Activated T-cell treated with anti-CD3 and anti-CD28 coated beads, Interleukin-2, amount 50 U/mL, for 4 hours (primary cell): Measurements from ENCODE around the gene CNOT9. TPM values are rescaled to one million over a fixed set of nuclear protein-coding genes. Genes with fewer than 3 reads are reported as not detected.
"Not testable (repeated sequence)": the region's sequence is repeated elsewhere in the genome, so short reads cannot be mapped to it uniquely, and the experiment has no call there.

ENCODE experiments used
- ATAC-seq, 2 donors: fragments of 200-7000 bp; cut with Tn5 transposase; one replicate each; pipeline ENCODE4 v1.10.0; 2021
- DNase-seq: peaks from one replicate; pipeline ENCODE4 v3.0.0-alpha.2; 2020
- H3K27me3 Mint-ChIP-seq: one replicate; pipeline ENCODE4 v1.8.0; 2021; ENCODE audit warnings: low read depth, mixed read lengths
- H3K36me3 Mint-ChIP-seq: one replicate; pipeline ENCODE4 v1.8.0; 2022; ENCODE audit warnings: mixed read lengths; ENCODE audit not compliant: insufficient read depth
- H3K4me1 Mint-ChIP-seq: one replicate; pipeline ENCODE4 v1.8.0; 2021; ENCODE audit warnings: low read depth, mixed read lengths
- H3K4me3 Mint-ChIP-seq: one replicate; pipeline ENCODE4 v1.8.0; 2021; ENCODE audit warnings: mild to moderate bottlenecking, moderate library complexity, mixed read lengths
- H3K9me3 Mint-ChIP-seq: one replicate; pipeline ENCODE4 v1.8.0; 2021; ENCODE audit warnings: mixed read lengths
- total RNA-seq, 3 donors: library from RNA; stranded (reverse); gene quantifications; one replicate each; pipeline ENCODE4 v1.2.1, GENCODE V29; 2021

Gene CNOT9, protein sequence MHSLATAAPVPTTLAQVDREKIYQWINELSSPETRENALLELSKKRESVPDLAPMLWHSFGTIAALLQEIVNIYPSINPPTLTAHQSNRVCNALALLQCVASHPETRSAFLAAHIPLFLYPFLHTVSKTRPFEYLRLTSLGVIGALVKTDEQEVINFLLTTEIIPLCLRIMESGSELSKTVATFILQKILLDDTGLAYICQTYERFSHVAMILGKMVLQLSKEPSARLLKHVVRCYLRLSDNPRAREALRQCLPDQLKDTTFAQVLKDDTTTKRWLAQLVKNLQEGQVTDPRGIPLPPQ
- total RNA-seq: 100 to 1,000 TPM; 111 to 126 (median 119) TPM

DNA sequence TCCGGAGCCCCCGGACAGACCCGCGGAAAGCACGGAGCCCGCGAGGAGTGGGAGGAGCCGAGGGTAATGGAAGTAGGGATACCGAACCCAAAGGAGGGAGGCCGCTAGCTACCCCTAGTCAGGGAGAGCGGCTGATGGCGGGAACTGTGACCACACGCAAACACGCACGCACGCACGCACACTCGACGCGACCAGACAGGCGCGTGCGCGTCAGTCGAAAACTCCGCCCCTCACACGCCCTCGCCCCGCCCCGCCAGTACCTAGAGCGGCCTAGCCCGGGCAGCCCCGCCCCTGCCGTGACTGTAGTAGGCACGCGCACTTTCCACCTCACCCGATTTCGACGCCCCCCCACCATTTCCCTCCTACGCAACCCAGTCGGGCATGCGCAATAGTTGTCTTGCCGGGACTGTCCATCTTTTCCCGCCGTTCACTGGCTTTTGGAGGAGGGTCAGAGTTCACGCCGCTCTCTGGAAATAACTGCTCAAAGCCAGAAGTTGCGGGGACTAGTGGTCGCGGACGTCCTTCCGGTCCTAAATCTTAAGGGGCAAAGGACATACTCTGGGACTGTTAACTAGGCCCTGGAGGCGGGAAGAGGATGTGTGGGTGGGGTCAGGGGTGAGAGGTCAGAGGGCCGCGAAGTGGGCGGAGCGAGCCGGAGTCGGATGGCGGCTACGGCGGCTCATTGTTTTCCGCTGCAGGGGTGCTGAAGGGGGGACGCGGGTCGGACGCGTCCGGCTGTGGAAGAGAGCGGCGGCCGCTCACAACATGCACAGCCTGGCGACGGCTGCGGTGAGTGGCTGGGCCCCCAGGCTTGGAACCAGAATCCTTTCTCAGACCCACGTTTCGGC lies at the start of gene CNOT9, which contains the start of gene USP37:
TSS of gene CNOT9 (plus strand) at position 650 of the 848 bp plus-strand sequence. CDS start at position 766, 116 bp downstream.
TSS of gene USP37 (minus strand) at position 162 of the 848 bp plus-strand sequence. CDS start 9,698 bp downstream, outside the sequence.
- H3K4me1 Mint-ChIP-seq: peaks cover 49% of the 10 kb centered on the region
- DNase-seq: peak; percentile 100
- no peaks in the 10 kb centered on the region for H3K9me3 Mint-ChIP-seq
- peaks cover 25% of the 10 kb centered on the region for H3K36me3 Mint-ChIP-seq
- peak; percentile 89 to 91 for ATAC-seq
- peak within 1 kb of the TSS; percentile 97 for H3K4me3 Mint-ChIP-seq
- no peaks in the 10 kb centered on the region for H3K27me3 Mint-ChIP-seq

DNA sequence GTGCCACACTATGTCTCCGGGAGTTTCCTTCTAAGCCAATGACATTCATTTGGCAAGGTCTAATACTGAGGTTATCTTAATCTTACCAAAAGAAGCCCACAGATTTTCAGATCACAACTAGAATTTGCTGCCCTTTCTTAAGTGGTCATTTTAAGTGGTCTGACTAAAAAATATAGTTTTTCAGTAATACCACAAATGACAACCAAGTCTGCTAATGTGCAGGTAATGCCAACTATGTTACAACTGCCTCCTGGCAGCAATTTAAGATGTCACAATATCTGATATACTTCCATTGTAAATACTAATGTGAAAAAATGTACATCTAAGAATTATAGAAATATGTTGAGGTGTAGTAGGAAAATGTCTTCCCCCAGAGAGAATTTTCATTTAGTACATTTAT lies 49.8 kb upstream of the CNOT9 start:
- no peak overlapping the region for H3K4me3 Mint-ChIP-seq
- H3K4me1 Mint-ChIP-seq: peaks cover 18% of the 10 kb centered on the region
- no peak for DNase-seq
- peaks cover 30% of the 10 kb centered on the region for H3K36me3 Mint-ChIP-seq
- no peaks in the 10 kb centered on the region for H3K27me3 Mint-ChIP-seq
- ATAC-seq: no peak
- no peaks in the 10 kb centered on the region for H3K9me3 Mint-ChIP-seq

DNA sequence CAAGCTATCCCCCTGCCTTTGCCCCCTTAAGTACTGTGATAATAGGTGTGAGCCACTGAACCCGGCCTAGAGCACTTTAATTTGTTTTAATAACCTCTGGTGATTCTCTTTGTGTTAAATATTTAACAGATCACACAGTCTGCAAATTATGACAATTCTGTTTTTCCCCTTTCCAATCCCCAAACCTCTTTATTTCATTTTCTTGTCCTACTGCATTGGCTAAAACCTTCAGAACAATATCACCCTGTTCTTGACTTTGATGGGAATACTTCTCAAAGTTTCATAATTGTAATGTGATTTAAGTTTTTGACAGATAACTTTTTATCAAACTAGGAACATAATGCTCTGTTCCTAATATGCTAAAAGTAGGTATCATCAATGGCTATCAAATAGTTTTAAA lies 45.0 kb upstream of the CNOT9 start:
- H3K9me3 Mint-ChIP-seq: no peaks in the 10 kb centered on the region
- H3K4me1 Mint-ChIP-seq: peaks cover 2% of the 10 kb centered on the region
- peaks cover 47% of the 10 kb centered on the region for H3K36me3 Mint-ChIP-seq
- no peak overlapping the region for H3K4me3 Mint-ChIP-seq
- H3K27me3 Mint-ChIP-seq: no peaks in the 10 kb centered on the region
- no peak for ATAC-seq
- DNase-seq: no peak

DNA sequence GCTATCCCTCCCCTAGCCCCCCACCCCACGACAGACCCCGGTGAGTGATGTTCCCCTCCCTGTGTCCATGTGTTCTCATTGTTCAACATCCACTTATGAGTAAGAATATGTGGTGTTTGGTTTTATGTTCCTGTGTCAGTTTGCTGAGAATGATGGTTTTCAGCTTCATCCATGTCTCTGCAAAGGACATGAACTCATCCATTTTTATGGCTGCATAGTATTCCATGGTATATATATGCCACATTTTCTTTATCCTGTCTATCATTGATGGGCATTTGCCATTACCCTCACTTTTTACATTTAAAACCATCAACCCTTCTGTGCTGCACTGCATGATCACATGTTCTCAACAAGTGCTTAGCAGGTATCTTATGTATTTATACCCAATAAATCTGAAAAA lies 40.2 kb upstream of the CNOT9 start:
- H3K27me3 Mint-ChIP-seq, H3K4me1 Mint-ChIP-seq, ATAC-seq, H3K4me3 Mint-ChIP-seq, H3K9me3 Mint-ChIP-seq, DNase-seq: not testable (repeated sequence)
- peaks cover 66% of the 10 kb centered on the region for H3K36me3 Mint-ChIP-seq

DNA sequence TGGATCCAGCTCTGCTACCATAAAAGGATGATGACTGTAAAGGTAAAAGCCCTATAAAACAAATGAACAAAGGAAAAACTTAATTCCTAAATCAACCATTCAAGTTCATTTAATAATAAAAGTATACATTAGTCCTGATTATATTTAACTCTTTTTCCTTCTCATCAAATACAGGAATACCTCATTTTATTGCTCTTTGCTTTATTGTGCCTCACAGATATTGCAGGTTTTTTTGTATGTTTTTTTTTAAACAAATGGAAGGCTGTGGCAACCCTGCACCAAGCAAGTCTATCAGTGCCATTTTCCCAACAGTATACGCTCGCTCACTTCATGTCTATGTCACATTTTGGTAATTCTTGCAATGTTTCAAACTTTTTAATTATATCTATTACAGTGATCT lies 38.6 kb upstream of the CNOT9 start:
- H3K4me3 Mint-ChIP-seq: no peak overlapping the region
- no peaks in the 10 kb centered on the region for H3K9me3 Mint-ChIP-seq
- no peaks in the 10 kb centered on the region for H3K27me3 Mint-ChIP-seq
- no peak for DNase-seq
- peaks cover 57% of the 10 kb centered on the region for H3K36me3 Mint-ChIP-seq
- ATAC-seq: no peak
- no peaks in the 10 kb centered on the region for H3K4me1 Mint-ChIP-seq

DNA sequence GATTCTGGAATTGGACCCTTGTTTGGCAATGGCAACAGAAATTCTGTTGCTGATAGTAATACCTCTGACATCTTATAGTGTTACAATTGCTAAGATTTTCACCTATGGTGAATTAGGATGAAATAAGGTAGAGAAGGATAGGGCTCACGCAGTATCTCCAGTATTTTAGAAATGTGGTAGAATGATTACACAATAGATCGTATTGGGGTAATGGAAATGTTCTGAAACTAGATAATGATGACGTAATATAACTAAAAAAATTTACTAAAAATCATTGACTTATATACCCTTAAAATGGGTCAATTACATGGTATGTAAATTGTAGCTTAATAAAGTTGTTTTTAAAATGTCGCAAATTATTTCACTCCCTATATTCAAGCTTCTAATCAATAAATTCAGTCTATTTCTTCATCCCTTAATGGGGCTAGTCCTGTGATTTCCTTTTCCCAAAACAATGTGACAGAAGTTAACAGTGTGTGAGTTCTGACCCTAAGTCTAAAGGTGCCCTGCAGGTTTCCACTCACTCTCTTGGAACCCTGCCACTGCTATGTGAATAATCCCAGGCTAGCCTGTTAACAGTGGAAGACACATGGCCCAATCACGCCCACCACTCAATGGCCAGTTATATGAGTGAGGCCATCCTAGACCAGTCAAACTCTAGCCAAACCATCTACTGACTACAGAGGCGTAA lies 31.7 kb upstream of the CNOT9 start:
- H3K36me3 Mint-ChIP-seq: peaks cover 34% of the 10 kb centered on the region

DNA sequence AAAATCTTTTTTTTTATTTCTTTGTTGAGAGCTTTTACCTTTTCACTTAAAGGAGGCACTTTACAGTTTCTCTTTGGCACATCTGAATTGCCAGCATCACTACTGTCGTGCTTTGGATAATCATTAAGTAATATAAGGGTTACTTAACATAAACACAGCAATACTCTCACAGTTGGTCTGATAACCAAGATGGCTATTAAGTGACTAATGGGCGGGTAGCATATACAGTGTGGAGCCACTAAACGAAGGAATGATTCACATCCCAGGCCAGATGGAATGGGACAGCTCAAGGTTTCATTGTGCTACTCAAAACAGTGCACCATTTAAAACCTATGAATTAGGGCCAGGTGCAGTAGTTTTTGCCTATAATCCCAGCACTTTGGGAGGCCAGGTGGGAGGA lies 28.6 kb upstream of the CNOT9 start:
- no peaks in the 10 kb centered on the region for H3K9me3 Mint-ChIP-seq
- H3K4me1 Mint-ChIP-seq: peaks cover 2% of the 10 kb centered on the region
- ATAC-seq: no peak
- DNase-seq: no peak
- peaks cover 37% of the 10 kb centered on the region for H3K36me3 Mint-ChIP-seq
- H3K4me3 Mint-ChIP-seq: no peak overlapping the region
- H3K27me3 Mint-ChIP-seq: no peaks in the 10 kb centered on the region

More for the DNA sequence above, 31.7 kb upstream of the CNOT9 start:
- H3K27me3 Mint-ChIP-seq: no peaks in the 10 kb centered on the region
- H3K4me3 Mint-ChIP-seq: no peak overlapping the region
- peaks cover 2% of the 10 kb centered on the region for H3K4me1 Mint-ChIP-seq
- H3K9me3 Mint-ChIP-seq: no peaks in the 10 kb centered on the region
- ATAC-seq (no peak), DNase-seq (no peak)

DNA sequence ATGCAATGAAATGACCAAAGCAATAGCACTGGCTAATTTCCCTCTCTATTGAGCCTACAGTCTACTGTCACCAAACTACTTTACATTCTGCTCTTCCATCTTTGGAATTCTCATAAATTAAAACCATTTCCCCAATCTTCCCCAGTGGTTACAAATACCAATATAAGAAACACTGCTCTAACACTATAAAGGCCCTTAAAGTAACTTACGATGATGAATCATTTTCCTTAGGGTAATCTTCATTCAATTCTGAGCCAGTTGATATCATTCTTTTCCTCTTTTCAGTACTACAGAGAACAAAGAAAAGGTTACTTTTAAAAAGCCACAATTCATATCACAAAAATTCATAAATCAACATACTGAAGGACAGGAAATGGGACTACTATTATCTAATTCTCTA lies 22.6 kb upstream of the CNOT9 start:
- Mint-ChIP-seq H3K36me3 (peaks cover 47% of the 10 kb centered on the region), H3K4me3 (no peak overlapping the region), H3K9me3 (no peaks in the 10 kb centered on the region), H3K4me1 (no peaks in the 10 kb centered on the region), H3K27me3 (no peaks in the 10 kb centered on the region)
- DNase-seq (no peak), ATAC-seq (no peak)

DNA sequence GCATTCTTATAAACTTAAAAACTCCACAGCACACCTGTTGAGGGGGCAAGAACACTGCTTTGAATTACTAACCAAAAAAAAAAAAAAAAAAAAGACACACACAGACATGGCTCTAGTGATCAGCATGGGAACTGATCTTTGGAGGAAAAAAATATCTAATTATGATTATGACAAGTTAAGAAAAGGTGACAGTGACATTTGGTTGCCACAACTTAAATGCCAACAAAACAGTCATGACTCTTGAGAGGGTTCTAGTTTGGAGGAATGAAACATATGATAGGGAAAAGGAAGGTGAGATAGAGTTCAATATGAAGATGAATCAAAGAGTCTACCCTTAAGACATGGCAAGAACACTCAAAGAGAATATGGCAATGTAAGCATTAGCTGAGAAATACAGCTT lies 21.1 kb upstream of the CNOT9 start:
- Mint-ChIP-seq H3K27me3 (no peaks in the 10 kb centered on the region), H3K36me3 (peaks cover 48% of the 10 kb centered on the region), H3K4me3 (no peak overlapping the region), H3K4me1 (no peaks in the 10 kb centered on the region), H3K9me3 (no peaks in the 10 kb centered on the region)
- ATAC-seq (no peak), DNase-seq (no peak)

DNA sequence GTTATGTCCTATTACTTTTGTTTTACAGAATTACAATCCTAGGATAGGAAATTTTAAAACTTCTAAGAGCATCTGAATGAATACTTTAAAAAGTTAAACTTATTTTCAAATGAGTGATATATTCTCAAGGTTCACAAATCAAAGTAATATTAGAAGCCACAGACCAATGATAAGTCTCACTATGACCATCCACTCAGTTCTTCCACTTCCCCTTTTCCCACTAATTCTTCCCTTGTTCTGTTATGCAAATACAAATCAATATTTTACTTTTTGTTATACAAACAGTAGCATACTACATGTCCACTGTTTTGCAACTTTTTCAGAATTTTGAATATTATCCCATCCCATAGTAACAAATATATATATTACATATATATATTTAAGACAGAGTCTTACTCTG lies 20.7 kb upstream of the CNOT9 start:
- Mint-ChIP-seq H3K4me3 (no peak overlapping the region), H3K9me3 (no peaks in the 10 kb centered on the region), H3K4me1 (no peaks in the 10 kb centered on the region), H3K27me3 (no peaks in the 10 kb centered on the region), H3K36me3 (peaks cover 48% of the 10 kb centered on the region)
- no peak for DNase-seq
- no peak for ATAC-seq

DNA sequence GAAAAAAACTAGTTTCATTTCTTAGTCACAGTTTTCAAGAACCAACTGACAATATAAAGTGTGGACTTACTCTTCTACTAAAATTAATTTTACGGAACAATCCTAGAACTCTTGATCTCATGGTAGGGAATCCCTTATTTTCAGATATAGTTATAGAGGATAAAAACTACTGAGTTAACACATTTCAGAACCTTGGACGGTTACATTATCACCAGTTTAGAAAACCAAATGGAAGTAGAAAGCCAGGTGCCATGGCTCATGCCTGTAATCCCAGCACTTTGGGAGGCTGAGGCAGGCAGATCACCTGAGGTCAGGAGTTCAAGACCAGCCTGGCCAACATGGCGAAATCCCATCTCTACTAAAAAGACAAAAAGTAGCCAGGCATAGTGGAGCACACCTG lies 14.4 kb upstream of the CNOT9 start:
- DNase-seq, ATAC-seq, H3K4me1 Mint-ChIP-seq, H3K9me3 Mint-ChIP-seq, H3K4me3 Mint-ChIP-seq, H3K27me3 Mint-ChIP-seq: not testable (repeated sequence)
- H3K36me3 Mint-ChIP-seq: peaks cover 31% of the 10 kb centered on the region

DNA sequence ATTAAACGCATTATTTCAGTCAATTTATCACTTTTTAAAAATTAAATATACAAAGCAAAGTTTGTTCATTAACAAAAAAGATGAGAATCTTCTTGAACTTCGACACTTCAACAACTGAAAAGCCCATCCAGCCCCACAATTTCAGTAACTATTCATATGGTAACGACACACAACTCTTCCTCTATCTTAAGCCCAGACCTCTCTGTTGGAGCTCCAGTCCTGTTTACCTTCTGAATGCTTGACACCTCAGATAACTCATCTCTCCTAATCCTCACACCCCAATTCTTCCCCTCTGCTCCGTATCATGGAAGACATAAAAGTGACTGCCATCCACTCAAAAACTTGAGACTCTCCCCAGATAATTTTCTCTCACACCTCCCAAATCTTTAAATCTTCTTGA lies 13.1 kb upstream of the CNOT9 start:
- no peak for DNase-seq
- Mint-ChIP-seq H3K4me3 (no peak overlapping the region), H3K27me3 (no peaks in the 10 kb centered on the region), H3K4me1 (peaks cover 1% of the 10 kb centered on the region), H3K36me3 (peaks cover 42% of the 10 kb centered on the region), H3K9me3 (no peaks in the 10 kb centered on the region)
- no peak for ATAC-seq

DNA sequence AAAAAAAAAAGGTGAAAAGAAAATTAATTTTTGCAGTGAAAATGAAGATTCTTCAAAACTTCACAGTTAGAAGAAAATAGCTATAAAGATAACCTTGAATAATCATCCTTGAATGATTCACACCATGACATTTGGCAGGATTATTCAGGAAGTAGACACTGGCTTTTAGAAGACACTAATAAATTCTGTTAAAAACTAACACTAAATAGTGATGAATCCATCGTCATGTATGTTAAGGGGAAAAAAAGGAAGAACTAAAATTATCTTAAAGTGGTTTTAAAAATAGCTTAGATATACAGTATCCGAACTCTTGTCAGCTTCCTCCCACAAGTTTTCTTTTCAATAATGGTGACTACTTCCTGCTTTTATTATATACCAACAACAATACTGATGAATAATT lies 10.7 kb upstream of the CNOT9 start:
- ATAC-seq: no peak
- Mint-ChIP-seq H3K9me3 (no peaks in the 10 kb centered on the region), H3K27me3 (no peaks in the 10 kb centered on the region), H3K4me1 (peaks cover 1% of the 10 kb centered on the region), H3K36me3 (peaks cover 41% of the 10 kb centered on the region), H3K4me3 (no peak overlapping the region)
- DNase-seq: no peak

DNA sequence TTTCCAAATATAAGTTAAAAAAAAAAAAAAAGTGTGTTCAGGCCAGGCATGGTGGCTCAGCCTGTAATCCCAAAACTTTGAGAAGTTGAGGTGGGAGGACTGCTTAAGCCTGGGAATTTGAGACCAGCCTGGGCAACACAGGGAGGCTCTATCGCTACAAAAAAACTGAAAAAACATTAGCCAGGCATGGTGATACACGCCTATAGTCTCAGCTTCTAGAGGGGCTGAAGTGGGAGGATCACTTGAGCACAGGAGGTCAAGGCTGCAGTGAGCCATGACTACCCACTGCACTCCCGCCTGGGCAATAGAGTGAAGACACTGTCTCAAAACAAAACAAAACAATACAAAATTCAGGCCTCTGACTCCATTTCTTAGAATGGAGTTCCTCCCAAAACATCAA lies 9.7 kb upstream of the CNOT9 start:
- Mint-ChIP-seq H3K4me1 (peaks cover 2% of the 10 kb centered on the region), H3K27me3 (no peaks in the 10 kb centered on the region), H3K36me3 (peaks cover 34% of the 10 kb centered on the region), H3K9me3 (no peaks in the 10 kb centered on the region), H3K4me3 (no peak overlapping the region)
- DNase-seq: no peak
- ATAC-seq: no peak
